H9 (cell line): ENCODE data around the gene EFCAB5. TPM values are rescaled to one million over a fixed set of nuclear protein-coding genes. Genes with fewer than 3 reads are reported as not detected.

Experiments used
- DNase-seq: peaks from one replicate; pipeline ENCODE4 v3.0.0-alpha.2; 2017
- H2AFZ ChIP-seq: one replicate; pipeline ENCODE4 v1.6.1; 2013; ENCODE audit warnings: mild to moderate bottlenecking, low read length, control low read depth, moderate library complexity
- H2AK5ac ChIP-seq: 2 replicates; pipeline ENCODE4 v1.6.1; 2013; ENCODE audit warnings: low read length, control low read depth, mixed read lengths; ENCODE audit not compliant: insufficient read length
- H2BK120ac ChIP-seq: one replicate; pipeline ENCODE4 v1.6.1; 2013; ENCODE audit warnings: low read depth, mild to moderate bottlenecking, low read length, control low read depth, inconsistent platforms; ENCODE audit not compliant: poor library complexity, severe bottlenecking
- H2BK12ac ChIP-seq: 2 replicates; pipeline ENCODE4 v1.6.1; 2013; ENCODE audit warnings: low read length, control low read depth, mixed read lengths, low read depth; ENCODE audit not compliant: insufficient read length
- H2BK15ac ChIP-seq: 2 replicates; pipeline ENCODE4 v1.6.1; 2013; ENCODE audit warnings: low read depth, low read length, control low read depth
- H2BK20ac ChIP-seq: one replicate; pipeline ENCODE4 v1.6.1; 2013; ENCODE audit warnings: low read depth, mild to moderate bottlenecking, low read length, control low read depth, inconsistent platforms; ENCODE audit not compliant: poor library complexity, severe bottlenecking
- H2BK5ac ChIP-seq: 2 replicates; pipeline ENCODE4 v1.6.1; 2013; ENCODE audit warnings: low read length, control low read depth, mixed read lengths; ENCODE audit not compliant: insufficient read length
- H3K14ac ChIP-seq: 2 replicates; pipeline ENCODE4 v1.6.1; 2013; ENCODE audit warnings: low read length, control low read depth; ENCODE audit not compliant: insufficient read depth
- H3K18ac ChIP-seq: 2 replicates; pipeline ENCODE4 v1.6.1; 2013; ENCODE audit warnings: low read depth, mild to moderate bottlenecking, mixed read lengths, low read length, control low read depth; ENCODE audit not compliant: insufficient read length
- H3K23ac ChIP-seq: 2 replicates; pipeline ENCODE4 v1.6.1; 2013; ENCODE audit warnings: low read length, control low read depth, mixed read lengths, low read depth; ENCODE audit not compliant: insufficient read length
- H3K23me2 ChIP-seq: 2 replicates; pipeline ENCODE4 v1.6.1; 2013; ENCODE audit warnings: low read depth, mild to moderate bottlenecking, mixed read lengths, low read length, control low read depth; ENCODE audit not compliant: insufficient read length, poor library complexity, severe bottlenecking
- H3K27ac ChIP-seq: 2 replicates; pipeline ENCODE4 v1.5.1; 2013; ENCODE audit warnings: low read length, control low read depth, mixed read lengths, low read depth; ENCODE audit not compliant: insufficient read length
- H3K27me3 ChIP-seq: 2 replicates; pipeline ENCODE4 v1.6.1; 2013; ENCODE audit warnings: low read length, control low read depth, inconsistent platforms; ENCODE audit not compliant: insufficient read depth
- H3K4ac ChIP-seq: 2 replicates; pipeline ENCODE4 v1.6.1; 2013; ENCODE audit warnings: low read depth, mild to moderate bottlenecking, control low read depth, inconsistent platforms, low read length, moderate library complexity
- H3K4me1 ChIP-seq: 2 replicates; pipeline ENCODE4 v1.6.1; 2013; ENCODE audit warnings: low read length, control low read depth, inconsistent platforms; ENCODE audit not compliant: insufficient read depth
- H3K4me2 ChIP-seq: 2 replicates; pipeline ENCODE4 v1.6.1; 2013; ENCODE audit warnings: low read length, control low read depth, mixed read lengths; ENCODE audit not compliant: insufficient read length, insufficient read depth
- H3K56ac ChIP-seq: 2 replicates; pipeline ENCODE4 v1.6.1; 2013; ENCODE audit warnings: low read depth, mild to moderate bottlenecking, mixed read lengths, low read length, control low read depth; ENCODE audit not compliant: insufficient read length
- H3K79me1 ChIP-seq: 2 replicates; pipeline ENCODE4 v1.6.1; 2013; ENCODE audit warnings: low read depth, mild to moderate bottlenecking, moderate library complexity, low read length, control low read depth, inconsistent platforms; ENCODE audit not compliant: insufficient read depth, poor library complexity, severe bottlenecking
- H3K79me2 ChIP-seq: 2 replicates; pipeline ENCODE4 v1.6.1; 2013; ENCODE audit warnings: low read length, control low read depth, inconsistent platforms; ENCODE audit not compliant: insufficient read depth
- H3K9ac ChIP-seq: 2 replicates; pipeline ENCODE4 v1.6.1; 2013; ENCODE audit warnings: low read length, control low read depth, mixed read lengths; ENCODE audit not compliant: insufficient read length; ENCODE audit errors: extremely low read depth
- H3K9me3 ChIP-seq: one replicate; pipeline ENCODE4 v1.6.1; 2013; ENCODE audit warnings: low read depth, low read length, inconsistent platforms; ENCODE audit not compliant: control insufficient read depth
- H3T11ph ChIP-seq: one replicate; pipeline ENCODE4 v1.6.1; 2013; ENCODE audit warnings: mild to moderate bottlenecking, low read length, control low read depth, inconsistent platforms
- H4K20me1 ChIP-seq: one replicate; pipeline ENCODE4 v1.6.1; 2013; ENCODE audit not compliant: control insufficient read depth, insufficient read length, insufficient read depth
- H4K5ac ChIP-seq: 2 replicates; pipeline ENCODE4 v1.6.1; 2013; ENCODE audit warnings: low read depth, mild to moderate bottlenecking, mixed read lengths, low read length, control low read depth; ENCODE audit not compliant: insufficient read length
- H4K8ac ChIP-seq: replicated peaks from 2 replicates; pipeline ENCODE4 v1.6.1; 2013; ENCODE audit warnings: low read length, control low read depth, mixed read lengths, low read depth; ENCODE audit not compliant: insufficient read length
- H4K91ac ChIP-seq: 2 replicates; pipeline ENCODE4 v1.6.1; 2013; ENCODE audit warnings: low read depth, mild to moderate bottlenecking, moderate library complexity, mixed read lengths, low read length, control low read depth; ENCODE audit not compliant: insufficient read length
- H3K27ac Mint-ChIP-seq, 3 experiments: 2 replicates in 2 of 3; 3 replicates in 1 of 3; pipeline ENCODE4 v1.8.0; 2020 to 2021; ENCODE audit warnings: mixed read lengths in 3 of 3, mild to moderate bottlenecking in 1 of 3, moderate library complexity in 1 of 3
- H3K27me3 Mint-ChIP-seq: 2 replicates; pipeline ENCODE4 v1.8.0; 2021; ENCODE audit warnings: low read depth, mild to moderate bottlenecking, moderate library complexity, mixed read lengths
- H3K36me3 Mint-ChIP-seq, 3 experiments: 2 replicates in 2 of 3; 3 replicates in 1 of 3; pipeline ENCODE4 v1.8.0; 2020 to 2021; ENCODE audit warnings: low read depth in 3 of 3, mixed read lengths in 3 of 3; ENCODE audit not compliant: insufficient read depth in 1 of 3
- H3K4me1 Mint-ChIP-seq, 2 experiments: 2 replicates each; pipeline ENCODE4 v1.8.0; 2020; ENCODE audit warnings: mixed read lengths in 2 of 2
- H3K4me3 Mint-ChIP-seq, 2 experiments: 2 replicates in 1 of 2; 3 replicates in 1 of 2; pipeline ENCODE4 v1.8.0; 2020 to 2021; ENCODE audit warnings: mild to moderate bottlenecking in 2 of 2, mixed read lengths in 2 of 2, moderate library complexity in 1 of 2
- H3K9me3 Mint-ChIP-seq, 2 experiments: 2 replicates in 1 of 2; 3 replicates in 1 of 2; pipeline ENCODE4 v1.8.0; 2020; ENCODE audit warnings: mild to moderate bottlenecking in 2 of 2, mixed read lengths in 2 of 2, moderate library complexity in 1 of 2
- WGBS: extraction: QIAGEN DNeasy Blood & Tissue Kit; methylation state at CpG from one replicate; pipeline ENCODE4 v1.1.7; 2013; ENCODE audit warnings: missing lambda C conversion rate, low lambda C conversion rate, mixed read lengths; ENCODE audit not compliant: insufficient read length; ENCODE audit errors: extremely low coverage; 5-methylcytosine and 5-hydroxymethylcytosine counted together
- total RNA-seq: library from RNA; stranded (reverse); gene quantifications from 2 replicates; pipeline ENCODE4 v1.2.1, GENCODE V29; 2021
- TF ChIP-seq, protein P1 (sequence below): fragments of 200-600 bp; sonication (generic); conservative IDR thresholded peaks from 3 replicates; pipeline ENCODE4 v1.8.0; 2021; ENCODE audit warnings: antibody characterized with exemption, mild to moderate bottlenecking

Gene EFCAB5
- total RNA-seq, 1 experiment from 2014 or later, result not detected

DNA sequence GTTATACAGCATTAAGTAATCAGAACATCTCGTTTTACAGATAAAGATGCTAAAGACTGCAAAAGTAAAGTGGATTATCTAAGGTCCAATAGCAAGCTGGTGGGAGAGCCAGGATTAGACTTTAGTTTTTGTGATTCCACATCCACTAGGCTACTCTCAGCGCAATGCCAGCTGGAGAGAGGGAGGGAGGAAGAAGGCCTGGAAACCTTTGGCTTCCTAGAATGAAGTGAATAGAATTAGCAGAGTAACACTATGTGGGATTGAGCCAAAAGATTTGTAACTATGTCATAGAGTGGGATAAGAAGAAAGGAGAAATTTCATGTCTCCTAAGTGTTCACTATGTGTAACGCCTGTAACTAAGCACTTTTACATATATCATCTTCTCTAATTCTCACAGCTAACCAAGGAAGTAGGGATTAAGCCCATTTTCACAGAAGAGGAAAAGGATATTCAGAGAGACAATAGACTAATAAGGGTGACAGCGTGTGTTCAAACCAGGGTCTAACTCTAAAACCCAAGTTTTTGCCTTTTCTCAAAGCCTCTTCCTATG is 149.8 kb downstream of the EFCAB5 start:
- no peak overlapping the region for H3K27ac Mint-ChIP-seq
- H3K9me3 Mint-ChIP-seq, result peaks cover 0 to 3% of the 10 kb centered on the region in 2 experiments; a peak in 1 of 5 replicates
- H4K5ac ChIP-seq, result no peak overlapping the region
- no peak overlapping the region for H2BK20ac ChIP-seq
- no peak overlapping the region for H2BK12ac ChIP-seq
- H3K4me2 ChIP-seq, result no peak overlapping the region
- H3K4me1 ChIP-seq, result no peaks in the 10 kb centered on the region
- no peak overlapping the region for H3K14ac ChIP-seq
- H3K23ac ChIP-seq, result no peak overlapping the region
- no peaks in the 10 kb centered on the region for H4K20me1 ChIP-seq
- H3K4me1 Mint-ChIP-seq, result peaks cover 0 to 3% of the 10 kb centered on the region in 2 experiments; a peak in 1 of 4 replicates
- no CpG with 5 or more reads among the region's 4 CpGs for WGBS
- no peak overlapping the region for H3K9ac ChIP-seq
- H3K79me1 ChIP-seq, result no peaks in the 10 kb centered on the region
- H3K27me3 ChIP-seq, result no peaks in the 10 kb centered on the region
- H2AFZ ChIP-seq, result no peak overlapping the region
- H3K79me2 ChIP-seq, result no peaks in the 10 kb centered on the region
- H2BK120ac ChIP-seq, result no peak overlapping the region
- H3K27me3 Mint-ChIP-seq, result no peaks in the 10 kb centered on the region; the same call in none of the 2 replicates
- no peak overlapping the region for H3K27ac ChIP-seq
- no peaks in the 10 kb centered on the region for H3K23me2 ChIP-seq
- no peak overlapping the region for H3K4me3 Mint-ChIP-seq
- H2BK5ac ChIP-seq, result no peak overlapping the region
- no peak overlapping the region for H4K8ac ChIP-seq
- no peak overlapping the region for H2BK15ac ChIP-seq
- no peak overlapping the region for H3K18ac ChIP-seq
- no peak overlapping the region for H3T11ph ChIP-seq
- no peak overlapping the region for H3K56ac ChIP-seq
- no peak overlapping the region for H2AK5ac ChIP-seq
- no peak overlapping the region for H3K4ac ChIP-seq
- H4K91ac ChIP-seq, result no peak overlapping the region
- no peak for DNase-seq
- no peaks in the 10 kb centered on the region for H3K36me3 Mint-ChIP-seq
- TF ChIP-seq, protein P1, sequence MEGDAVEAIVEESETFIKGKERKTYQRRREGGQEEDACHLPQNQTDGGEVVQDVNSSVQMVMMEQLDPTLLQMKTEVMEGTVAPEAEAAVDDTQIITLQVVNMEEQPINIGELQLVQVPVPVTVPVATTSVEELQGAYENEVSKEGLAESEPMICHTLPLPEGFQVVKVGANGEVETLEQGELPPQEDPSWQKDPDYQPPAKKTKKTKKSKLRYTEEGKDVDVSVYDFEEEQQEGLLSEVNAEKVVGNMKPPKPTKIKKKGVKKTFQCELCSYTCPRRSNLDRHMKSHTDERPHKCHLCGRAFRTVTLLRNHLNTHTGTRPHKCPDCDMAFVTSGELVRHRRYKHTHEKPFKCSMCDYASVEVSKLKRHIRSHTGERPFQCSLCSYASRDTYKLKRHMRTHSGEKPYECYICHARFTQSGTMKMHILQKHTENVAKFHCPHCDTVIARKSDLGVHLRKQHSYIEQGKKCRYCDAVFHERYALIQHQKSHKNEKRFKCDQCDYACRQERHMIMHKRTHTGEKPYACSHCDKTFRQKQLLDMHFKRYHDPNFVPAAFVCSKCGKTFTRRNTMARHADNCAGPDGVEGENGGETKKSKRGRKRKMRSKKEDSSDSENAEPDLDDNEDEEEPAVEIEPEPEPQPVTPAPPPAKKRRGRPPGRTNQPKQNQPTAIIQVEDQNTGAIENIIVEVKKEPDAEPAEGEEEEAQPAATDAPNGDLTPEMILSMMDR, result no peak
- H3K9me3 ChIP-seq, result no peaks in the 10 kb centered on the region
